ENCODE measurements around the gene TOMM20. TPM values are rescaled to one million over a fixed set of nuclear protein-coding genes. Genes with fewer than 3 reads are reported as not detected.
"Not testable (repeated sequence)": the region's sequence is repeated elsewhere in the genome, so short reads cannot be mapped to it uniquely, and the experiment has no call there.

Gene TOMM20
- 51.7 TPM for total RNA-seq

DNA sequence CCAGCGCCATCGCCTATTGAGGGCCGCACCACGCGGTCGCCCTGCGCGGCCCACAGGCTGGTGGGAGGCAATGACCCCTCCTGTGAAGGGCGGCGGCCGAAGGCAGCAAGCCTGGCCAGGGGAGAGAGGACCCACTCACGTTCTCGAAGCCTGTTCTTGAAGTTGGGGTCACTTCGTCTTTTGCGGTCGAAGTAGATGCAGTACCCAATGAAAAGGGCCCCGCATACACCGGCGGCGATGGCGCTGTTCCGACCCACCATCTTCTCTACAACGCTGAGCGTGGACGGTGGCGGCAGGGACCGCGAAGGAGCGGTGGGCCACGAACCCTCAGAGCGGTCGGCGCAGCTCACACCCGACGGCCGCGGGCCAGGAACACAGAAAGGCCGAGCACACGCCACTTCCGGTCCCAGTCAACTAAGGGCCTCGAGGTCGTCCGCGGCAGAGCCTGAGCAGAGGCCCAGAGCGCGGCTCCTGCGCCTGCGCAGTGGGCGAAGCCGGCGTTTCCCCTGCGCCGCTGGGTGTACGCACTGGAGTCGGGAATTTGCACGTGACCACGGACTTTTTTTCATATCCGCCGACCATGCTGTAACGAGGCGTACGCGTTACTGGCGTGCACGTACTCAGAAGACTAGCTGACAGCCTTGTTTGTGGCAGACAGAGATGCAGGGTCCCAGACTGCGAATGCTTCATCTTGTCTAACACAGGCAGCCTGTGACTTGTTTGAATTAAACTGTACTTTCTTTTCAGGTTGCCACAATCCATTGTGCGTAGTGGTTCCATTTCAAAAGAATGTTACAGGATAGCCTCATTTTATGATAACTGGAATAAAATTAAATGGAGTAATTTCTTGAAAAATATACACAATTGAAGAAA is at the start of gene TOMM20:
Gene TOMM20, minus strand, starts transcription at position 382 of the 873 bp plus-strand sequence. Its CDS starts 122 bp downstream, at position 260.
- peak; percentile 94 to 99 (median 98) for DNase-seq (ENCODE audit: low read depth in 2 of 3, low spot score in 2 of 3)

DNA sequence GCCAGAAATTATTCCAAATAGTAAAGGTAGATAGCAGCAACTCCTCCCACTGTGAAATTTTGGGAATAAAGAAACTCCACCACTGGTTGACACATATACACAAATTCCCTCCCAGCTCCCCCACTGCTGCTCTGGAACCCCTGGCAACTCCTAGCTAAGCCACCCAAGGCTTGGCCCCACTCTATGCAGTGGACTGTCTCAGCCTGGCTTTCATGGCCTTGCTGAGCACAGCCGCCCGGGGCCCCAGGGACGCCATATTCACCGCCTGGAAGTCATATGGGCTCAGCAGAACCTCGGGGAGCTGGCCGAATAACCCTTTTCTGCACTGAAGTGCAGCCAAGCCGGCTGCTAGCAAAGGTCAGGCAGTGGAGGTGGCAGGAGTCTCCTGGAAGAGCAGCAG is 47.8 kb upstream of the TOMM20 start:
- DNase-seq (ENCODE audit: low read depth in 2 of 3, low spot score in 2 of 3) = no peak

DNA sequence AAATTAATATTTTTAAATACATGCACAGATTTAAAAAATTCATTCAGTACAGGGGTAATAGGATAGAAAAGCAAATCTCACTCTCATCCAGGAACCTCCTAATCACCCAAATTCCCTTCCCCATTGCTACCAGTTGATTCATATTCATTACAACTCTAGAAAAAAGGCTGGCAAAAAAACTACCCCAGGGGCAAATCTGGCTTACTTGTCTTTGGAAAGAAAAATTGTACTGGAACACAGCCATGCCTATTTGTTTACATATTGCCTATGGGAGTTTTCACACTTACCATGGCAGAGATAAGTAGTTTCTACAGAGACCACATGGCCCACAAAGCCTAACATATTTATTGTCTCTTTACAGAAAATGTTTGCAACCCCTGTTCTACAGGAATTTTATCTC is 41.3 kb upstream of the TOMM20 start:
- DNase-seq (ENCODE audit: low read depth in 2 of 3, low spot score in 2 of 3) = no peak

DNA sequence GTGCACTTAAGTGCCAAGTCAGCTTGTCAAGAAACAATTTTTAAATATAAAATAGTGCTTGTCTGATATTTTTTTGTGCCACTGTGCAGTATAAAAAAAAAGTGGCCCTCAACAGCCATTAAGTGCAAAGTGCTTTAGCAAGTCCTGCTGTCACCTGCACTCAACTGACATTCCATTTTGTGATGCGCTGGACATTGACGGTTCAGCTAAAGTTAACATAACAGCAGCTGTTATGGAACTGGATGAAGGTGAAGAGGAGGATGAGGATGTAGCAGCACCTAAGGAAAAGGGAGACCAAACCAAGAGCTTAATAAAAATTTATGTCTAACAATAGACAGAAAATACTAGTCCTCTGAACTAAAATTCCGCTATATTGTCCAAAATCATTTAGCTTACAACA is 39.7 kb upstream of the TOMM20 start:
- no peak for DNase-seq (ENCODE audit: low read depth in 2 of 3, low spot score in 2 of 3)

DNA sequence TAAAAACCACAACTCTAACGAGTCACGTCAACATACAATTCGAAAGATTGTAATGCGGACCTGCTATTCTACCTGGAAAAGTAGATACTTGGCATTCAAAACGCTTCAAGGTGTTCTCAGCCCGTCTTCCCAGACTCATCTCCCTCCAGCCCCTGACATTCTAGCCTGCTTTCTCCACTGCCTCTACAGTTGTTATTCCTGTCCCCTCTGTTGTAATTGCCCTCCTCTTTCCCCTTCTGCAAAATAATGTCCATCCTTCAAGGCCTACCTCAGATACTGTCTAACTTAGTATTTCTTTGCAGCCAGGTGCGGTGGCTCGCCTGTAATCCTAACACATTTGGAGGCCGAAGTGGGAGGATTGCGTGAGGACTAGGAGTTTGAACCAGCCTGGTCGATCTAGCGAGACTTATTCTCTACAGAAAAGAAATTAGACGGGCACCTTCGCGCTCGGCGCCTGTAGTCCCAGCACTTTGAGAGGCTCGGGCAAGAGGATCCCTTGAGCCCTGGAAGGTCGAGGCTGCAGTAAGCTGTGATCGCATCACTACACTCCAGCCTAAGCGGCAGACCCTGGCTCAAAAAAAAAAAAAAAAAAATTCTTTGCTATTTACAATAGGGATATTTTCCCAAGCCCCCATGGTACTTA is 33.2 kb upstream of the TOMM20 start:
- DNase-seq (ENCODE audit: low read depth in 2 of 3, low spot score in 2 of 3) = peak in 1 of 3 donors; percentile 9

DNA sequence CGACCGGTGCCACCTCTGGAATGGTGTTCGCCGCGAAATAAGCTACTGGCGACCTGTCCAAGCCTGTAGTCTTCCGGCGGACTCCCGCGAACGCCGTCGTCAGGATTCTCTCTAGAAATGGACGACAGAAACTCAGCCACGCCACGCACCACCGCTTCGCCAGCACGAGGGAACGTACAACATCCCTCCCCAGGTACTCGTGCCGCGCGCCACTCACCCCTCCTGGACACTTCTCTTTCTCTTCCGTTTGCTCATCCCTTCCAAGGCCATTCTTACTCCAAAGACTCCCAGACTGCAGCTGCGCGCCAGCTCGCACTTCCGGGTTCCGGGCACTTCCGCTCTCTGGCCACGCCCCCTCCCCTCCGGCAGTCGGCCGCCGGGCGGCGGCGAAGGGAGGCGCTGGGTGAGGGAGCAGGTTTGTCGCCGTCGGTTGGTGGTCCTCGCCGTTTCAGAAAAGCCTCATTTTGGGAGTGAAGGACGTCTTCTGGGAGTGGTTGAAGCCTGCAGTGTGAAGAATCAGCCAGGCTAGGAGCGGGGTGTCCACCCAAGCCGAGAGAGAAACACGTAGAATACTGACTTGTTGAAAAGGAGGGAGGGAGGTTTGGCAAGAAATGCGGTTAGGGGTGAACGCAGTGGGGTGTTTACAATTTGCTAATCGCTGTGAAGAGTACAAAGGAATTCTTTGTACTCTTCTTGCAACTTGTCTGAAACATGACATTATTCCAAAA is 32.5 kb upstream of the TOMM20 start, which contains the start of gene RBM34:
Gene RBM34, minus strand, starts transcription at position 294 of the 728 bp plus-strand sequence. Its CDS starts 24 bp downstream, at position 270.
- DNase-seq (ENCODE audit: low read depth in 2 of 3, low spot score in 2 of 3) = peak; percentile 81 to 93 (median 91)

DNA sequence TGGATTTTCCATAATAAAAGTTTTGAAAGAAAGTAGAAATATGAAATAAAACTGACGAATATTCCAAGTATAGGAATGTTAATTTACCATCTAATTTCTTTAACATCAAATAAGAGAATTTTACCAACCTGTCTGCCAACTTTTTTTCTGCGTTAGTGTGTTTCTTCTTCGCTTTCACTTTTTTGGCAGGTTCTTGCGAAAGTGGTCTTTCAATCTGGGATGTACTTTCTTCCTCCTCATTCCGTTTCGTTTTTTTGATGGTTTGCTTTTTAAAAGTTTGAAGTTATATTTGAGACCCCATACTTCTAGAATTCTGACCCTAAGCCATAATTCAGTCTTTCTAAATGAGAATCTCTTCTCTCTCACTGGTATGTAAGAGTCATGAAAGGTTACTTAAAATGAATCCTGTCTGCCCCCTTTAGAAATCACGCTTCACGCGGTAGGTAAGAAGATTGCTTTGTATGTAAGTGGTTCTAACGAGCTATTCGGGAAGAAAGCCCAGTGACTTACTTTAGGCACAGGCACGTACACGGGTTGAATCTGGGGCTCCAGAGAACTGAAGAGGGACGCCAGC is 31.8 kb upstream of the TOMM20 start:
- peak in 2 of 3 donors; percentile 66 to 81 for DNase-seq (ENCODE audit: low read depth in 2 of 3, low spot score in 2 of 3)

DNA sequence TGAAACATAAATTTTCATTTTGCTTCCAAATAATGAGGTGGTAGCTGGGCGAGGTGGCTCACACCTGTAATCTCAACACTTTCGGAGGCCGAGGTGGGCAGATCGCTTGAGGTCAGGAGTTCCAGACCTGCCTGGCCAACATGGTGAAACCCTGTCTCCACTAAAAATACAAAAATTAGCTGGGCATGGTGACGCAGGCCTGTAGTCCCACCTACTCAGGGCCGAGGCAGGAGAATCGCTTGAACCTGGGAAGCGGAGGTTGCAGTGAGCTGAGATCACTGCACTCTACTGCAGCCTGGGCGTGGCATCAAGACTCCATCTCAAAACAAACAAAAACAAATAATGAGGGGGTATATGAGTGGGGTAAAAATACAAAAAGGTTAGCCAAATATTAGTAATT is 31.3 kb upstream of the TOMM20 start:
- not testable (repeated sequence) for DNase-seq (ENCODE audit: low read depth in 2 of 3, low spot score in 2 of 3)

DNA sequence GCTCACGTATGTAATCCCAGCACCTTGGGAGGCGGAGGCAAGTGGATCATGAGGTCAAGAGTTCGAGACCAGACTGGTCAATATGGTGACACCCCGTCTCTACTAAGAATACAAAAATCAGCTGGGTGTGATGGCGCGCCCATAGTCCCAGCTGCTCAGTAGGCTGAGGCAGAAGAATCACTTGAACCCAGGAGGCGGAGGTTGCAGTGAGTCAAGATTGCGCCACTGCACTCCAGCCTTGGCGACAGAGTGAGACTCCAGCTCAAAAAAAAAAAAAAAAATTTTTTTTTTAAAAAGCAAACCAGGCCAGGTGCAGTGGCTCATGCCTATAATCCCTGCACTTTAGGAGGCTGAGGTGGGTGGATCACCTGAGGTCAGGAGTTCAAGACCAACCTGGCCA is 30.6 kb upstream of the TOMM20 start:
- DNase-seq (ENCODE audit: low read depth in 2 of 3, low spot score in 2 of 3) = not testable (repeated sequence)

DNA sequence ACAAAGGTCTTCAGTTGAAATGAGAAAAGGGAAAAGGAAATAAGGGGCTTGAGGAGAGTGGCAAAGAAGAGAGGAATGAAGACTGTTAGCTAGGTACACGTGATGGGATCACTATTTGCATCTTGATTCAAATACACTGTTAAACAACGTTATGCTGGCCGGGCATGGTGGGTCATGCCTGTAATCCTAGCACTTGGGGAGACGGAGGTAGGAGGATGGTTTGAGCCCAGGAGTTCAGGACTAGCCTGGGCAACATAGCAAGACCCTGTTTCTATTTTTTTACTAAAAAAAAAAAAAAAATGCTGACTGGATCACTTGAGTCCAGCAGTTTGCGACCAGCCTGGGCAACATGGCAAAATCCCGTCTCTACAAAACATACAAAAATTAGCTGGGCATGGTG is 30.0 kb upstream of the TOMM20 start:
- no peak for DNase-seq (ENCODE audit: low read depth in 2 of 3, low spot score in 2 of 3)

DNA sequence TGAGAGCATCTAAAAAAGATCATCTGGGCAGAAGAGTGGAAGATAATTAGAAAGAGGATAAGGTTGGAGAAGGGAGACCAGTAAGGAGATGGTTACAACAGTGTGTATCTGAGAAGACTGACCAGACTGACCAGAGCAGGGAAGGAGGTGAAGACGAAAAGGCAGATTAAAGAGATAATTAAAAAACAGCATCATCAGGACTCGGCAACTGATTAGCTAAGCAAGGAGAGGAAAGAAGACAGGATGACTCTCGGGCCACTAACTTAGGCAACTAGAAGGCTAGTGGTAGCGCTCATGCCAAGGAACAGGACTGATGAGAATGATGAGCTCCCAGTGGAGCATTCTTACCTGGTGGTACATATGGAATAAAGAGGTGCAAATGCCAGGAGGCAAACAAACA is 28.5 kb upstream of the TOMM20 start:
- no peak for DNase-seq (ENCODE audit: low read depth in 2 of 3, low spot score in 2 of 3)

DNA sequence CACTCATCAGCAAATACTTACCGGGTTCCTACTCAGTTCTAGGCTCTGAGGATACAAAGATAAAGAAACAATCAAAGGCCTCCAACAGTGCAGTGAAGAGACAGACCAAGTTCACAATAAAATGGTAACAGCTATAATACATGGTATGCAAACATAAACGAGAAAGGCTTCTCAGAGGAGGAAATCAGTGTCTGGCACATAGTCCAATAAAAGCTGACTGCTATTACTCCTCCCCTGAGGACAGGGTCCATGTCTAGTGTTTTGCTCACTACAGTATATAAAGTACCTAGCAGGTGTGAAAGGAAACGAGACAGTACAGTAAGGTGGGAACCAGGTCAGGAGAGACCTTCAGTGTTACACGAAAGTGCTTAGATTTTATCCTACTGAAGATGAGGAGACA is 28.1 kb upstream of the TOMM20 start:
- DNase-seq (ENCODE audit: low read depth in 2 of 3, low spot score in 2 of 3) = no peak

DNA sequence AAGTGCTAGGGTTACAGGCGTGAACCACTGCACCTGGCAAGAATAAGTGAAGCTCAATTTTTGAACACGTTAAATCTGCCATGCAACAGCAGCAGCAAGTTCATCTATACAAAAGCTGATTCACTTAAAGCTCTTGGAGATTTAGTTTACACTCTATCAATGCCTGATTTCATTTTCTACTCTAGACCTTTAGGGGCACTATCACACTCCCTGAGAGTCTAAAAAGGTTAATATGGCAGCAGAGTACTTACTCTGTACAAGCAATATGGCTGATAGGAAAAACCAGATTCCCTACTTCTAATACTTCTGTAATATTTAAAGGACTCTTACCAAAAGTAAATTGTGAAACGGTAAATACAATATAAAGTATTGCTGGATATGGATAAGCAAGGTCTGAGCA is 27.6 kb upstream of the TOMM20 start:
- DNase-seq (ENCODE audit: low read depth in 2 of 3, low spot score in 2 of 3) = no peak

DNA sequence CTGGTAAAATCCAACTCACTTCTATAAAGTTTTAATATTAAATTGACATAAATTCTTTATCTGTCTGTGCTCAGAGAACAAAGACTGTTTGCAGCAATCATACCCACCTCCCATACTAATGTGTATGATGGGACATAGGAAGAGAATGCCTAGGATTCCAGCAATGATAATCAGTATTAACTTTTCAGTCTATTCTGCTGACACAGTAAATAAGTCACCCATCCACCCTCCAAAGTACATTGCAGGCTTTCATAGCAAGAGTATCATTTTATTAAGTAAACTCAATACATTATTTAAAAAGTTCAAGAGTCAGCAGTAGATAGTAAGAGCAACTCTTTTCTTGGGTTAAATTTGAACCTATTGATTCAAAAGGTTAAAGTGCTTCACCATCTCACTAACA is 23.6 kb upstream of the TOMM20 start:
- no peak for DNase-seq (ENCODE audit: low read depth in 2 of 3, low spot score in 2 of 3)

DNA sequence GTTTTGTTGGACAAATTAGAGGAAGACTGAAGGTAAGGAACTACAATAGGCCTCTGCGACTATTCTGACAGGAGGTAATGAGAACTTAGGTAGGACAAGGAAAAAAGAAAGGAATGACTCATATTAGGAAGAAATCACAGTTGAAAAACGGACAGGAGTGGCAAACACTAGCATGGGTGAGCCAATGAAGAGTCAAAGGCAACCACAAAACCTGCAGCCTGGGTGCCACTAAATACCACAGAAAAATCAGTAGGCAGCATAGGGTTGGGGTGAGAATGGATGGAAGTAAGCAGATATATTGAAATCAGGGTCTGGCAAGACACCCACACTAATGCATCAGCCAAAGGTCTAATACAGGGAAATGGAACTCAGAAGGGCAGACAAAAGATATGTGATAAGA is 22.4 kb upstream of the TOMM20 start:
- DNase-seq (ENCODE audit: low read depth in 2 of 3, low spot score in 2 of 3) = no peak

DNA sequence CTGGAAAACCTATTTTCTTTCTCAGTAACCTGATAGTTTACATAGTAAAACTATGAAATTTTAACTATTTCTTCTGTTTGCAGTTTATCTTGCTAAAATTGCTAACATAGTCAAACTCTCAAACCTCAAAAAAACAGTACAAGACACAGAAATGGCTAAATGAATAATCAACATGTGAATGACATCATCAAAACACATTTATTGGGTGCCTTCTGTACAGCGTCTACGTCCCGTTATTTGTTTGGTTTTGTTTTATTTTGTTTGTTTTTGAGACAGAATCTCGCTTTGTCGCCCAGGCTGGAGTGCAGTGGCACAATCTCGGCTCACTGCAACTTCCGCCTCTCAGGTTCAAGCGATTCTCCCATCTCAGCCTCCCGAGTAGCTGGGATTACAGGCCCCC is 21.2 kb upstream of the TOMM20 start:
- DNase-seq (ENCODE audit: low read depth in 2 of 3, low spot score in 2 of 3) = no peak

DNA sequence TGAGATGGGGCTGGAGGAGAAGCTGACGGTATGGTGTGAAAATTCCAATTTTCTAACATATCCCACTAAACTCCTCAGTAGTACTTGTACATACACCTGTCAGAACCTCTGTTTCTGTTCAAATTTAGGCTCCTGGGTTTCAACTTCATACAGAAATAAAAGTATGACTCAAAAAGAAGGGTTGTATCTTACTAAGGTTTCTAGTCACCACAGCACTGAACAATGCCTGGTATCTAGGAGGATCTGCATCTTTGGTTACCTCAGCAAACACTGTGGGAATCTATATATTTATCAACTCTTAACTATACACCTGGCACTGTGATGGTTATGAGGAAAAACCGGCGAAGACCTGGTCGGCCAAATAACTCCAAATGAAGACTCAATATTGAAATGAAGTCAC is 18.6 kb upstream of the TOMM20 start:
- no peak for DNase-seq (ENCODE audit: low read depth in 2 of 3, low spot score in 2 of 3)

DNA sequence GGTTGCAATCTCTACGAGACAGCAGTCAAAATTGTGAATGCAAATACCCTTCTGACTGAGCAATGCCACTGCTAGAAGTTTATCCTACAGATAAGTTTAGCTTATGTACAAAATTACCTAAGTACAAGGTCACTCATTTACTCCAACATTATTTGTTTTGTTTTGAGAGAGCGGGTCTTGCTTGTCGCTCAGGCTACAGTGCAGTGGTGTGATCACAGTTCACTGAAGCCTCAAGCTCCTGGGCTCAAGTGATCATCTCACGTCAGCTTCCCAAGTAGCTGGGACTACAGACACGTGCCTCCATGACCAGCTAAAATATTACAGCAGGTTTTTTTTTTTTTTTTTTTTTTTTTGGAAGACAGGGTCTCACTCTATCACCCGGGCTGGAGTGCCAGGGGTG is 17.0 kb upstream of the TOMM20 start:
- DNase-seq (ENCODE audit: low read depth in 2 of 3, low spot score in 2 of 3) = no peak

DNA sequence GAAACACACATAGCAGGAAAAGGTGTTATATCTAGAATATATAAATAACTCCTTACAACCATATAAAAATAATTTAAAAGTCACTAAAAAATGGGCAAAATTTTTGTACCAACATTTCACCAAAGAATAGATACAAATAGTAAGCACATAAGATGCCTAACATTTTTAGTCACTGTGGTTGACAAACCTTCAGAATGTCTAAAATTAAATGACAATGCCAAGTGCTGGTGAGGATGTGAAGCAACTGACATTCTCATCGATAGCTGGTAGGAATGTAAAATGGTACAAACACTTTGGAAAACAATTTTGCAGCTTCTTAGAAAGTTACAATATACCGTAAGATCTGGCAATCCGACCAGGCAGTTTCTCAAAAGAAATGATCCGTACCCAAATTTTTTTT is 14.4 kb upstream of the TOMM20 start:
- DNase-seq (ENCODE audit: low read depth in 2 of 3, low spot score in 2 of 3) = no peak

DNA sequence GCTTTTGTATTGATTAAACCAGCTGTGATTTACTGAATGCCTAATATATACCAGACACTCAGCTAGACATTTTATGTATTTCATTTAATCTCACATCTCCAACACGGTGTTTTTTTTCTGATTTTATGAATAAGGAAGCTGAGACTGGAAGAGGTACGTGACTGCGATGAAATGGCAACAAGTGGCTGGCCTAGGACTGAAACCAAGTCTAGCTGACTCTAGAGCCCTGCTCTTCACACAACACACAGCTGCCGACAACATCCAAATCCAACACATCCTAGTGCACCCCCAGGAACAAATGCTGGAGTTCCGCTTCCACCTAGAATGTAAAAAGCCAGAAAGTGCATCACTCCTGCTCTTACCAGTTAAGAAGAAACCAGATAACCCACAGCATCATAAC is 10.7 kb upstream of the TOMM20 start:
- no peak for DNase-seq (ENCODE audit: low read depth in 2 of 3, low spot score in 2 of 3)

DNA sequence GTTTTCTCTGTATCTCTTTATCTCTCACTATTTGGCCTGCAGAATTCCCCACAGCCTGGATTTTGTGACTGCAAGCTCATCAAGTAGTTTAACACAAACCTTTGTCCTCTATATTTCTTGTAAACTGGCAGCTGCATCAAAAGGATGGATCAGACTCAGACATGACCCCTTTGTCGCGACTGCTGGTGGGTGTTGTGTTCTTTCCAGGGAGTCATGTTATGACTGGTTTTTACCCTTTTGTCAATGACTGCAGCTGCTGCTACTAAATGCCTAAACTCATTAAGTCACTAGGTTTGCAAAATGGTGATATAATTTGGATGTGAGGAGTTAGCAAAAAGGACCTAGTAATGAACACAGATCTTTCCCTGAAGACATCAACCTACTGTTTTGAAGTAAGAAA is 10.2 kb upstream of the TOMM20 start:
- DNase-seq (ENCODE audit: low read depth in 2 of 3, low spot score in 2 of 3) = no peak

All from hematopoietic multipotent progenitor cell (in vitro differentiated cells).